ENCODE results near the gene MOV10L1.

The MOV10L1 gene

DNA sequence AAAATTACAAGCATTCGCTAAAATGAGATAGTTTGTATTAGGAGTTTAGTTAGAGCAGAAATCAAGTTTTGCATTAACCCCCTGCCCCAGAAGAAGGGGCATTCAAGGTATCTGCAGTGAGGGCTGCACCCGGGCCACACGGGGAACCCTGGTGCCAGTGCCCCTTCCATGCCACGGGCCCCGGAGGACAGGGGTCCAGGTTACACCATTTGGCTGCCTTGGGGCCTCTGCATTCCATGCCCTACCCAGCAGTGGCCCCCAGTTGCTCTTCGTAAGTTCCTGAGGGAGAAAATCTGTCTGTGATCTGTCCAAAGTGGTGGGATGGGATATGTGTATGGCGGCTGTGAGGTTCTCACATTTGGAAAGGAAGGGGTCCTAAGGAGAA, 63.9 kb downstream of the MOV10L1 start:
- TF ChIP-seq, protein P1, sequence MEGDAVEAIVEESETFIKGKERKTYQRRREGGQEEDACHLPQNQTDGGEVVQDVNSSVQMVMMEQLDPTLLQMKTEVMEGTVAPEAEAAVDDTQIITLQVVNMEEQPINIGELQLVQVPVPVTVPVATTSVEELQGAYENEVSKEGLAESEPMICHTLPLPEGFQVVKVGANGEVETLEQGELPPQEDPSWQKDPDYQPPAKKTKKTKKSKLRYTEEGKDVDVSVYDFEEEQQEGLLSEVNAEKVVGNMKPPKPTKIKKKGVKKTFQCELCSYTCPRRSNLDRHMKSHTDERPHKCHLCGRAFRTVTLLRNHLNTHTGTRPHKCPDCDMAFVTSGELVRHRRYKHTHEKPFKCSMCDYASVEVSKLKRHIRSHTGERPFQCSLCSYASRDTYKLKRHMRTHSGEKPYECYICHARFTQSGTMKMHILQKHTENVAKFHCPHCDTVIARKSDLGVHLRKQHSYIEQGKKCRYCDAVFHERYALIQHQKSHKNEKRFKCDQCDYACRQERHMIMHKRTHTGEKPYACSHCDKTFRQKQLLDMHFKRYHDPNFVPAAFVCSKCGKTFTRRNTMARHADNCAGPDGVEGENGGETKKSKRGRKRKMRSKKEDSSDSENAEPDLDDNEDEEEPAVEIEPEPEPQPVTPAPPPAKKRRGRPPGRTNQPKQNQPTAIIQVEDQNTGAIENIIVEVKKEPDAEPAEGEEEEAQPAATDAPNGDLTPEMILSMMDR (IDR thresholded peaks at IDR 0.05; ENCODE audit: extremely low read depth, insufficient read depth, missing control alignments): no peak
- DNase-seq (ENCODE audit: low spot score): no peak
- in situ Hi-C loops (cut with MboI; ENCODE audit: low pct_unique_long_range_greater_than_20kb, low sequenced_read_pairs, unreplicated experiment): no loop called here

GRCh38 chr22:50157709-50158375, 68.0 kb downstream of the MOV10L1 start:
- DNase-seq (ENCODE audit: low spot score): no peak
- TF ChIP-seq, protein P1 (IDR thresholded peaks at IDR 0.05; ENCODE audit: extremely low read depth, insufficient read depth, missing control alignments): no peak
- in situ Hi-C loops (cut with MboI; ENCODE audit: low pct_unique_long_range_greater_than_20kb, low sequenced_read_pairs, unreplicated experiment): no loop called here

DNA sequence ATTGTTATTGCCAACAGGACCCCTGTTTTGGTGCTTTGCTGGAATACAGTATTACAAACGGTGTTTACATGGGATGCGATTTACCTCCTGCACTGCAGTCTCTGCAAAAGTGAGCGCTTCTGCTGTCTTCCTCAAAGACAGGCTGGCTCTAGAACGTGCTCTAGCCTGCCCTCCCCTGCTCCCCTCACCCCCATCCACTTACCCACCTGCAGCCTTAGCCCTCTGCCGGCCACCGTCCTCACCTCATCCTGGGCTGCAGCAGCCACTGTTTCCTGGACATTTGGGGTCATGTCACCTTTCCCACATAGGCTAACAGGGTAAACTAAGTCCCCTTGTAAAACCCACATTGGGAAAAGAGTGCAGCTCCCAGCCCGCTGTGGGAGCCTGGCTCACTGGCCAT, 71.1 kb downstream of the MOV10L1 start:
- no peak for DNase-seq (ENCODE audit: low spot score)
- in situ Hi-C loops (cut with MboI; ENCODE audit: low pct_unique_long_range_greater_than_20kb, low sequenced_read_pairs, unreplicated experiment): no loop called here
- TF ChIP-seq, protein P1 (IDR thresholded peaks at IDR 0.05; ENCODE audit: extremely low read depth, insufficient read depth, missing control alignments): no peak

DNA sequence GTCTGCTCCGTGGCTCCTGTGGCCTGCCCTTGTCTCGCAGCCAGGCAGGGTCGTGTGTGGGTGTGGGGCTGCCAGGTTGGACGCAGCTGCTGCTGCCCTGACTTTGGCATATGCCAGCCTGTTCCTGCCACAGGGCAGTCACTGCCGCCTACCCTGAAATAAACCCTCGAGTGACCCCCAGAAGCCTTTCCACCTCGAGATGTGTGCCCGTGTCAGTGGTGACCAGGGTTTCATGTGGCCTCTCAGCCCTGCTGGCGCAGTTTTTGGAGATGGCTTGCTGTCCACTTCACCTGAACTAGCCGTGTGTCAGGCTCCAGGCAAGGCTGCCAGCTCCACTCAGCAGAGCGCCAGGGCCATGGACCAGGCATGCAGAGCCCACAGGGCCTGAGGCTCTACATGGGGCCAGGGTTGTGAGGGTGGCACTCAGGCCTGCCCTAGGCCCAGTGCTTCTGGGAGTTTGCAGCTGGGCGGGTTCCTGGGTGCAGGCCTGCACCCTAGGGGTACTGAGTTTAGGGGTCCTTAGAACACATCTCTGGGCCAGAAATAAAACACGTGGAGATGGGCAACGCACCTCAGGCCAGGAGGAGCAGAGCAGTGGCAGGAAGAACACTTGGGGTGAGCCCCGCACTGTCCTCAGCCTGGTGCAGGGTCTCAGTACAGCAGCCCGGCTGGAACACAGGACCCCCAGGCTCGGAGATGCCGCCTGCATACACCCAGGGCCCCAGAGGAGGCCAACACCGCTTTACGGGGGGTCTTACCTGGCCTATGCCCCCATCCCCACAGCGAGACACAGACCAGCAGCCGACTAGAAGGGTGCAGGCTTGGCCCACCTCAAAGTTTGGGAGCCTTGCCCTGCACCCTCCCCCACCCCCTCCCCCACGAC, 71.9 kb downstream of the MOV10L1 start:
- TF ChIP-seq, protein P1 (IDR thresholded peaks at IDR 0.05; ENCODE audit: extremely low read depth, insufficient read depth, missing control alignments): no peak
- DNase-seq (ENCODE audit: low spot score): no peak
- in situ Hi-C loops (cut with MboI; ENCODE audit: low pct_unique_long_range_greater_than_20kb, low sequenced_read_pairs, unreplicated experiment): no loop called here

DNA sequence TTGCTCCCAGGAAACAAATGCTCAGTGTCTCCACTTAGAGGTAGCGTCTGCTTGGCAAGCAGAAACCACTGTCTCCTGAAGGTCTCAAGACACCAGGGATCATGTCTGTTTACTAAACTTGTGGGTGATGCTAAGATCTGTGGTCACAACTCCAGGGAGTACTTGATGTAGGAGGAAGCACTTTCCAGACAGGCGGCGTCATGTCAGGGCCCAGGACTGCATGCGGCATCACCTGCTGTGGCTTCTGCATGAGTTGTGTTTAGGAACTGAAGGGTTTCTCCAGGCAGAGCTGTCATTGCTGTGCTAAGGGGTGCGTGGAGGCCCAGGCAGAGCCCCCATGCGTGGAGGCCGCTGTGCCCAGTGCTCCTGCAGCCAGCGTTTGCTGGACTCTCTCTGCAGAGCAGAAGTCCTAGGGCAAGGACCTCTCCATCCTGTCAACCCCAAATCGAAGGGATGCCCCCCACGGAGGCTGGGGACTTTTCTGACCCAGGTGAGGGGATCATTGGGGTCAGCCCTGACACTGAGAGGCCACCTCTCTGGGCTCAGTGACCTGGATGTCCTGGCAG, 72.7 kb downstream of the MOV10L1 start:
- TF ChIP-seq, protein P1 (IDR thresholded peaks at IDR 0.05; ENCODE audit: extremely low read depth, insufficient read depth, missing control alignments): no peak
- DNase-seq (ENCODE audit: low spot score): no peak
- in situ Hi-C loops (cut with MboI; ENCODE audit: low pct_unique_long_range_greater_than_20kb, low sequenced_read_pairs, unreplicated experiment): no loop called here

DNA sequence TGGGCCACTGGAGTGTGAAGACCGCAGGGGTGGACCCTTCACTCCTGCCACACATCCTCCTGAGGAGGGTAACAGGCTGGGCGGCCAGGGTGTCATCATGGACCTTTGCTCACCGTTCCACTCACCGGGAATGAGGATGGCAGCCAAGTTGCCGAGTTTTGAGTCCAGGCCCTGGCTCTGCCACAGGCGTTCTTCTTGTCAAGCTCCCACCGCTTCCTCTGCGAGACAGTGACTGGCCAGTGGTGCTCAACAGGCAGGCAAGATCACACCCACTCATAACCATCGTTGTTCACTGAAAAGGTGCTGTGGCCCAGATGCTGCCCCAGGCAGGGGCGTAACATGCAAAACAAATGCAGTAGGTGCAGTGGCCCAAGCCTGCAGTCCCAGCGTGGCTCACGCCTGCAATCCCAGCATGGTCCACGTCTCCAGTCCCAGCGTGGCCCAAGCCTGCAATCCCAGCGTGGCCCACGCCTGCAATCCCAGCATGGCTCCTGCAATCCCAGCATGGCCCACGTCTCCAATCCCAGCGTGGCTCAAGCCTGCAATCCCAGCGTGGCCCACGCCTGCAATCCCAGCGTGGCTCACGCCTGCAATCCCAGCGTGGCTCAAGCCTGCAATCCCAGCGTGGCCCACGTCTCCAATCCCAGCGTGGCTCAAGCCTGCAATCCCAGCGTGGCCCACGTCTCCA, 75.8 kb downstream of the MOV10L1 start:
- in situ Hi-C loops (cut with MboI; ENCODE audit: low pct_unique_long_range_greater_than_20kb, low sequenced_read_pairs, unreplicated experiment): no loop called here
- no peak for DNase-seq (ENCODE audit: low spot score)

More for the DNA sequence above, 75.8 kb downstream of the MOV10L1 start:
- TF ChIP-seq, protein P1 (IDR thresholded peaks at IDR 0.05; ENCODE audit: extremely low read depth, insufficient read depth, missing control alignments): no peak

Measured in GM13977 (cell line).